OCI-LY1 (cell line): ENCODE data around the gene NFILZ.

ENCODE experiments used
- H2AFZ ChIP-seq: fragments of 200-600 bp; sonication (generic), shearing (Covaris generic); 2 replicates; pipeline ENCODE4 v1.6.0; 2014; ENCODE audit warnings: antibody characterized with exemption, mild to moderate bottlenecking, low read length
- H3F3A ChIP-seq: fragments of 200-600 bp; sonication (generic), shearing (Covaris generic); 2 replicates; pipeline ENCODE4 v1.6.0; 2014; ENCODE audit warnings: mild to moderate bottlenecking, antibody characterized with exemption, low read length, moderate library complexity; ENCODE audit not compliant: insufficient read depth
- H3K27ac ChIP-seq: fragments of 200-600 bp; sonication (generic); 2 replicates; pipeline ENCODE4 v1.5.1; 2014; ENCODE audit warnings: low read length, mixed run types, mild to moderate bottlenecking, low read depth; ENCODE audit not compliant: poor library complexity, severe bottlenecking
- H3K27me3 ChIP-seq: fragments of 200-600 bp; sonication (generic); 2 replicates; pipeline ENCODE4 v1.6.0; 2014; ENCODE audit warnings: antibody characterized with exemption, mild to moderate bottlenecking, low read length, moderate library complexity; ENCODE audit not compliant: insufficient read depth
- H3K36me3 ChIP-seq: fragments of 200-600 bp; sonication (generic); 2 replicates; pipeline ENCODE4 v1.6.1; 2014; ENCODE audit warnings: mild to moderate bottlenecking, antibody characterized with exemption, low read length, moderate library complexity, mixed read lengths; ENCODE audit not compliant: insufficient read depth
- H3K4me1 ChIP-seq: fragments of 200-600 bp; sonication (generic); 2 replicates; pipeline ENCODE4 v1.5.1; 2014; ENCODE audit warnings: mild to moderate bottlenecking, low read length, moderate library complexity; ENCODE audit not compliant: insufficient read depth, severe bottlenecking
- H3K4me2 ChIP-seq: fragments of 200-600 bp; sonication (generic), shearing (Covaris generic); 2 replicates; pipeline ENCODE4 v1.6.1; 2014; ENCODE audit warnings: low read length
- H3K4me3 ChIP-seq: fragments of 200-600 bp; sonication (generic); 2 replicates; pipeline ENCODE4 v1.5.1; 2014; ENCODE audit warnings: low read length, low read depth, mild to moderate bottlenecking, mixed read lengths; ENCODE audit not compliant: poor library complexity, severe bottlenecking
- H3K79me2 ChIP-seq: fragments of 200-600 bp; shearing (Covaris generic); 2 replicates; pipeline ENCODE4 v1.6.1; 2016; ENCODE audit warnings: mixed run types, low read length, mixed read lengths; ENCODE audit not compliant: insufficient read depth
- H3K9ac ChIP-seq: fragments of 200-600 bp; sonication (generic), shearing (Covaris generic); 2 replicates; pipeline ENCODE4 v1.6.1; 2014; ENCODE audit warnings: mild to moderate bottlenecking, low read length, mixed read lengths
- H3K9me2 ChIP-seq: fragments of 200-600 bp; sonication (generic), shearing (Covaris generic); 2 replicates; pipeline ENCODE4 v1.6.1; 2014; ENCODE audit warnings: low read depth, mild to moderate bottlenecking, low read length, mixed read lengths
- H3K9me3 ChIP-seq: fragments of 200-600 bp; shearing (Covaris generic); 2 replicates; pipeline ENCODE4 v1.6.1; 2014; ENCODE audit warnings: low read length, mixed read lengths
- H4K20me1 ChIP-seq: fragments of 200-600 bp; sonication (generic), shearing (Covaris generic); 2 replicates; pipeline ENCODE4 v1.6.0; 2016; ENCODE audit warnings: mild to moderate bottlenecking, low read length; ENCODE audit not compliant: insufficient read depth
- CTCF ChIP-seq: fragments of 200-600 bp; sonication (generic), shearing (Covaris generic); IDR thresholded peaks from 2 replicates; pipeline ENCODE4 v1.5.1; 2017; ENCODE audit warnings: mild to moderate bottlenecking, antibody characterized with exemption, low read length, moderate library complexity, mixed read lengths
- EZH2 ChIP-seq: fragments of 200-600 bp; sonication (generic), shearing (Covaris generic); IDR thresholded peaks from 2 replicates; pipeline ENCODE4 v1.8.0; 2017; ENCODE audit warnings: borderline replicate concordance, mixed run types, mild to moderate bottlenecking, antibody characterized with exemption, low read length, moderate library complexity, mixed read lengths

NFILZ gene

DNA sequence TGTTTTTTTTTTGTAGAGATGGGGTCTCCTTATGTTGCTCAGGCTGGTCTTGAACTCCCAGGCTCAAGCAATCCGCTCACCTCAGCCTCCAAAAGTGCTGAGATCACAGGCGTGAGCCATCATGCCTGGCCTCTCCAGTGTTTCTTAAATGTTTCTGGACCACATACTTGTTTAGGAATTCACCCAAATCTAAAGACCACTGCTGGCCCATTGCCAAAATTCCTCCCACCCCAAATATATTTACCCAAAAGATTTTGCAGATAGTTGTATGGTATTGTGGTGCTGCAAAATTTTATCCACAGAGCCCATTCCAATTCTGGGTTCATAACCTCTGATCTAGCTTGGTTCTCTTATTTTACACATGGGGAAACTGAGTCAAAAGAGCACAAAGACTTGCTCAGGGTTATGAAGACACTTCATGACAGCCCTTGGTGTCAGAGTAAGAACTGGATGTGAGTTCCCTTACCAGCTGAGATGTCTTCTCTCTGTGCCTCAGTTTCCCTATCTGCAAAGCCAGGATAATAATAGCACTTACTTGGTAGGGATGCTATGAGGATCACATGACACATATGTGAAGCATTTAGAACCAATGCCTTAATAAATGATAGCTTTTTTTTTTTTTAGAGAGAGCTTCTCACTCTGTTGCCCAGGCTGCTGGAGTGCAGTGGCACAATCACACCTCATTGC lies 10.9 kb downstream of the NFILZ start:
- H3K4me3 ChIP-seq = no peak overlapping the region
- H3K9me3 ChIP-seq = no peaks in the 10 kb centered on the region
- no peaks in the 10 kb centered on the region for H3K36me3 ChIP-seq
- TF ChIP-seq EZH2 = no peak
- H3K27ac ChIP-seq = no peak overlapping the region
- H4K20me1 ChIP-seq = no peaks in the 10 kb centered on the region
- H3K9ac ChIP-seq = no peak overlapping the region
- H2AFZ ChIP-seq = no peak overlapping the region
- no peaks in the 10 kb centered on the region for H3K79me2 ChIP-seq
- no peaks in the 10 kb centered on the region; the same call in 1 of the 2 replicates for H3K27me3 ChIP-seq
- H3K9me2 ChIP-seq = no peaks in the 10 kb centered on the region
- no peak overlapping the region for H3K4me2 ChIP-seq
- H3F3A ChIP-seq = no peaks in the 10 kb centered on the region
- H3K4me1 ChIP-seq = no peaks in the 10 kb centered on the region

GRCh38 chr19:8641908-8642547 lies 11.6 kb downstream of the NFILZ start:
- no peaks in the 10 kb centered on the region for H3K9me3 ChIP-seq
- H3K9ac ChIP-seq = no peak overlapping the region
- H4K20me1 ChIP-seq = no peaks in the 10 kb centered on the region
- H3K4me3 ChIP-seq = no peak overlapping the region
- no peaks in the 10 kb centered on the region for H3K79me2 ChIP-seq
- H3K36me3 ChIP-seq = no peaks in the 10 kb centered on the region
- H2AFZ ChIP-seq = no peak overlapping the region
- no peaks in the 10 kb centered on the region for H3K4me1 ChIP-seq
- H3F3A ChIP-seq = no peaks in the 10 kb centered on the region
- no peak overlapping the region for H3K4me2 ChIP-seq
- no peaks in the 10 kb centered on the region; the same call in 1 of the 2 replicates for H3K27me3 ChIP-seq
- no peak overlapping the region for H3K27ac ChIP-seq
- H3K9me2 ChIP-seq = no peaks in the 10 kb centered on the region
- TF ChIP-seq EZH2 (no peak), CTCF (peak; percentile 49)

DNA sequence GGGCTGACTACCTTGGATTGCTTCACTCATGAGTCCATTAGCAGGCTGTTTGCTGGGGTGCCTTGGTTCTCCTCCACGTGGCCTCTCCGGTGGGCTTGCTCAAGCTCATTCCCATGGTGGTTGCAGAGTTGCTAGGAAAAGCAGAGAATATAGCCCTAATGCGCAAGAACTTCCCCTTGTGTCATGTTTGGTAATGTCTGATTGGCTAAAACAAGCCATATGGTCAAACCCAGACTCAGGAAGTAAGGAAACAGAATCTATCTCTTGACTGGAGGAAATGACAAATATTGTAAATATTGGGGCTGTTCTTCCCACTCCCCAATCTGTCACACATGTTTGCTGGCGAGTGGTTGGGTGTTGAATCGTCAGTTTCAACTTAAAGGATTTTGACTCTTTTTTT lies 12.1 kb downstream of the NFILZ start:
- TF ChIP-seq CTCF = no peak
- no peak for TF ChIP-seq EZH2
- Histone ChIP-seq H3K36me3 (no peaks in the 10 kb centered on the region), H3K79me2 (no peaks in the 10 kb centered on the region), H3F3A (no peaks in the 10 kb centered on the region), H3K9me2 (no peaks in the 10 kb centered on the region), H3K9me3 (no peaks in the 10 kb centered on the region), H3K4me1 (no peaks in the 10 kb centered on the region), H2AFZ (no peak overlapping the region), H3K27me3 (no peaks in the 10 kb centered on the region; the same call in 1 of the 2 replicates), H4K20me1 (no peaks in the 10 kb centered on the region), H3K4me3 (no peak overlapping the region), H3K4me2 (no peak overlapping the region), H3K27ac (no peak overlapping the region), H3K9ac (no peak overlapping the region)
